HEK293T (cell line): ENCODE results near the gene PAPPA.

Experiments used
- ARNT ChIP-seq: fragments of 450-650 bp; IDR thresholded peaks from 2 replicates; pipeline ENCODE4 v1.6.1; 2017; ENCODE audit warnings: mild to moderate bottlenecking
- BHLHE40 ChIP-seq: fragments of 450-650 bp; IDR thresholded peaks from 2 replicates; pipeline ENCODE4 v1.6.1; 2016; ENCODE audit warnings: mild to moderate bottlenecking, moderate library complexity, borderline replicate concordance
- CTBP1 ChIP-seq: fragments of 450-650 bp; IDR thresholded peaks from 2 replicates; pipeline ENCODE4 v1.6.1; 2016; ENCODE audit warnings: borderline replicate concordance
- ELF4 ChIP-seq: fragments of 450-650 bp; IDR thresholded peaks from 2 replicates; pipeline ENCODE4 v1.6.1; 2017; ENCODE audit warnings: antibody characterized with exemption
- FOXK2 ChIP-seq: fragments of 450-650 bp; IDR thresholded peaks from 2 replicates; pipeline ENCODE4 v1.6.1; 2016; ENCODE audit warnings: mild to moderate bottlenecking
- HDGF ChIP-seq: fragments of 450-650 bp; IDR thresholded peaks from 2 replicates; pipeline ENCODE4 v1.6.1; 2017; ENCODE audit warnings: antibody characterized with exemption, borderline replicate concordance
- NFRKB ChIP-seq: fragments of 450-650 bp; IDR thresholded peaks from 2 replicates; pipeline ENCODE4 v1.6.1; 2016; ENCODE audit warnings: mild to moderate bottlenecking, moderate library complexity
- SP1 ChIP-seq: fragments of 450-650 bp; IDR thresholded peaks from 2 replicates; pipeline ENCODE4 v1.6.1; 2017
- SUZ12 ChIP-seq: fragments of 450-650 bp; IDR thresholded peaks from 2 replicates; pipeline ENCODE4 v1.6.1; 2016; ENCODE audit warnings: mild to moderate bottlenecking
- TARDBP ChIP-seq: fragments of 450-650 bp; IDR thresholded peaks from 2 replicates; pipeline ENCODE4 v1.6.1; 2016

- TF ChIP-seq SP1 (no peak), CTBP1 (no peak), SUZ12 (no peak), TARDBP (no peak), ARNT (no peak), HDGF (no peak), NFRKB (no peak), ELF4 (no peak), BHLHE40 (no peak), FOXK2 (no peak)
These were observed 122.6 kb downstream of the PAPPA start for GRCh38 chr9:116276196-116276493.
